ENCODE data around the gene MTCH1.
"Not testable (repeated sequence)": the region's sequence is repeated elsewhere in the genome, so short reads cannot be mapped to it uniquely, and the experiment has no call there.

The MTCH1 gene

GRCh38 chr6:36944650-36945049 is 41.3 kb downstream of the MTCH1 start:
- no peak overlapping the region for H3K27ac ChIP-seq
- TF ChIP-seq CTCF (conservative IDR thresholded peaks at IDR 0.05) (no peak), ZFX (IDR thresholded peaks at IDR 0.05) (no peak)

GRCh38 chr6:36942329-36942728 is 43.7 kb downstream of the MTCH1 start:
- not testable (repeated sequence) for H3K27ac ChIP-seq

GRCh38 chr6:36941561-36941960 is 44.4 kb downstream of the MTCH1 start:
- H3K27ac ChIP-seq: not testable (repeated sequence)

GRCh38 chr6:36940027-36940426 is 46.0 kb downstream of the MTCH1 start:
- no peak for TF ChIP-seq ZFX (IDR thresholded peaks at IDR 0.05)
- no peak for TF ChIP-seq CTCF (conservative IDR thresholded peaks at IDR 0.05)
- no peak overlapping the region for H3K27ac ChIP-seq

- H3K27ac ChIP-seq: not testable (repeated sequence)
Observed at GRCh38 chr6:36939005-36939404, 47.0 kb downstream of the MTCH1 start.

GRCh38 chr6:36938536-36938935 is 47.5 kb downstream of the MTCH1 start:
- no peak for TF ChIP-seq ZFX (IDR thresholded peaks at IDR 0.05)
- no peak for TF ChIP-seq CTCF (conservative IDR thresholded peaks at IDR 0.05)
- no peak overlapping the region for H3K27ac ChIP-seq

GRCh38 chr6:36937896-36938295 is 48.1 kb downstream of the MTCH1 start:
- H3K27ac ChIP-seq: no peak overlapping the region
- TF ChIP-seq ZFX (IDR thresholded peaks at IDR 0.05): no peak
- TF ChIP-seq CTCF (conservative IDR thresholded peaks at IDR 0.05): no peak

- no peak overlapping the region for H3K27ac ChIP-seq
- TF ChIP-seq ZFX (IDR thresholded peaks at IDR 0.05) (no peak), CTCF (conservative IDR thresholded peaks at IDR 0.05) (no peak)
Observed at GRCh38 chr6:36936824-36937223, 49.2 kb downstream of the MTCH1 start.

- H3K27ac ChIP-seq: no peak overlapping the region
- no peak for TF ChIP-seq ZFX (IDR thresholded peaks at IDR 0.05)
- TF ChIP-seq CTCF (conservative IDR thresholded peaks at IDR 0.05): no peak
Observed at GRCh38 chr6:36934901-36935300, 51.1 kb downstream of the MTCH1 start.
